ENCODE measurements around the gene PRKAG2. TPM values are rescaled to one million over a fixed set of nuclear protein-coding genes. Genes with fewer than 3 reads are reported as not detected.

Gene PRKAG2
- total and polyA plus RNA-seq, 2 experiments from 2014 or later = 9.1 to 14.9 TPM

GRCh38 chr7:151921451-151921850, 44.5 kb upstream of the PRKAG2 start:
- H3K27me3 Mint-ChIP-seq (ENCODE audit: insufficient read depth, low read depth, poor library complexity) = peaks cover 5% of the 10 kb centered on the region
- Histone ChIP-seq H3K4me2 (no peak overlapping the region), H3K9me2 (ENCODE audit: insufficient read depth) (no peaks in the 10 kb centered on the region), H3K79me2 (replicated peaks; ENCODE audit: insufficient read depth) (no peaks in the 10 kb centered on the region), H3K4me3 (no peak overlapping the region), H3K27ac (ENCODE audit: low read depth) (no peak overlapping the region), H3K4me1 (ENCODE audit: insufficient read depth) (no peaks in the 10 kb centered on the region), H3K27me3 (ENCODE audit: insufficient read depth) (no peaks in the 10 kb centered on the region), H3K36me3 (ENCODE audit: insufficient read depth) (no peaks in the 10 kb centered on the region), H2AFZ (no peak overlapping the region), H3F3A (replicated peaks; ENCODE audit: low read depth) (no peaks in the 10 kb centered on the region), H4K20me1 (replicated peaks; ENCODE audit: insufficient read depth) (no peaks in the 10 kb centered on the region)
- H3K36me3 Mint-ChIP-seq (ENCODE audit: low read depth) = no peaks in the 10 kb centered on the region
- no peak for TF ChIP-seq POLR2AphosphoS5 (IDR thresholded peaks at IDR 0.05; ENCODE audit: low read depth)
- TF ChIP-seq, protein P1, sequence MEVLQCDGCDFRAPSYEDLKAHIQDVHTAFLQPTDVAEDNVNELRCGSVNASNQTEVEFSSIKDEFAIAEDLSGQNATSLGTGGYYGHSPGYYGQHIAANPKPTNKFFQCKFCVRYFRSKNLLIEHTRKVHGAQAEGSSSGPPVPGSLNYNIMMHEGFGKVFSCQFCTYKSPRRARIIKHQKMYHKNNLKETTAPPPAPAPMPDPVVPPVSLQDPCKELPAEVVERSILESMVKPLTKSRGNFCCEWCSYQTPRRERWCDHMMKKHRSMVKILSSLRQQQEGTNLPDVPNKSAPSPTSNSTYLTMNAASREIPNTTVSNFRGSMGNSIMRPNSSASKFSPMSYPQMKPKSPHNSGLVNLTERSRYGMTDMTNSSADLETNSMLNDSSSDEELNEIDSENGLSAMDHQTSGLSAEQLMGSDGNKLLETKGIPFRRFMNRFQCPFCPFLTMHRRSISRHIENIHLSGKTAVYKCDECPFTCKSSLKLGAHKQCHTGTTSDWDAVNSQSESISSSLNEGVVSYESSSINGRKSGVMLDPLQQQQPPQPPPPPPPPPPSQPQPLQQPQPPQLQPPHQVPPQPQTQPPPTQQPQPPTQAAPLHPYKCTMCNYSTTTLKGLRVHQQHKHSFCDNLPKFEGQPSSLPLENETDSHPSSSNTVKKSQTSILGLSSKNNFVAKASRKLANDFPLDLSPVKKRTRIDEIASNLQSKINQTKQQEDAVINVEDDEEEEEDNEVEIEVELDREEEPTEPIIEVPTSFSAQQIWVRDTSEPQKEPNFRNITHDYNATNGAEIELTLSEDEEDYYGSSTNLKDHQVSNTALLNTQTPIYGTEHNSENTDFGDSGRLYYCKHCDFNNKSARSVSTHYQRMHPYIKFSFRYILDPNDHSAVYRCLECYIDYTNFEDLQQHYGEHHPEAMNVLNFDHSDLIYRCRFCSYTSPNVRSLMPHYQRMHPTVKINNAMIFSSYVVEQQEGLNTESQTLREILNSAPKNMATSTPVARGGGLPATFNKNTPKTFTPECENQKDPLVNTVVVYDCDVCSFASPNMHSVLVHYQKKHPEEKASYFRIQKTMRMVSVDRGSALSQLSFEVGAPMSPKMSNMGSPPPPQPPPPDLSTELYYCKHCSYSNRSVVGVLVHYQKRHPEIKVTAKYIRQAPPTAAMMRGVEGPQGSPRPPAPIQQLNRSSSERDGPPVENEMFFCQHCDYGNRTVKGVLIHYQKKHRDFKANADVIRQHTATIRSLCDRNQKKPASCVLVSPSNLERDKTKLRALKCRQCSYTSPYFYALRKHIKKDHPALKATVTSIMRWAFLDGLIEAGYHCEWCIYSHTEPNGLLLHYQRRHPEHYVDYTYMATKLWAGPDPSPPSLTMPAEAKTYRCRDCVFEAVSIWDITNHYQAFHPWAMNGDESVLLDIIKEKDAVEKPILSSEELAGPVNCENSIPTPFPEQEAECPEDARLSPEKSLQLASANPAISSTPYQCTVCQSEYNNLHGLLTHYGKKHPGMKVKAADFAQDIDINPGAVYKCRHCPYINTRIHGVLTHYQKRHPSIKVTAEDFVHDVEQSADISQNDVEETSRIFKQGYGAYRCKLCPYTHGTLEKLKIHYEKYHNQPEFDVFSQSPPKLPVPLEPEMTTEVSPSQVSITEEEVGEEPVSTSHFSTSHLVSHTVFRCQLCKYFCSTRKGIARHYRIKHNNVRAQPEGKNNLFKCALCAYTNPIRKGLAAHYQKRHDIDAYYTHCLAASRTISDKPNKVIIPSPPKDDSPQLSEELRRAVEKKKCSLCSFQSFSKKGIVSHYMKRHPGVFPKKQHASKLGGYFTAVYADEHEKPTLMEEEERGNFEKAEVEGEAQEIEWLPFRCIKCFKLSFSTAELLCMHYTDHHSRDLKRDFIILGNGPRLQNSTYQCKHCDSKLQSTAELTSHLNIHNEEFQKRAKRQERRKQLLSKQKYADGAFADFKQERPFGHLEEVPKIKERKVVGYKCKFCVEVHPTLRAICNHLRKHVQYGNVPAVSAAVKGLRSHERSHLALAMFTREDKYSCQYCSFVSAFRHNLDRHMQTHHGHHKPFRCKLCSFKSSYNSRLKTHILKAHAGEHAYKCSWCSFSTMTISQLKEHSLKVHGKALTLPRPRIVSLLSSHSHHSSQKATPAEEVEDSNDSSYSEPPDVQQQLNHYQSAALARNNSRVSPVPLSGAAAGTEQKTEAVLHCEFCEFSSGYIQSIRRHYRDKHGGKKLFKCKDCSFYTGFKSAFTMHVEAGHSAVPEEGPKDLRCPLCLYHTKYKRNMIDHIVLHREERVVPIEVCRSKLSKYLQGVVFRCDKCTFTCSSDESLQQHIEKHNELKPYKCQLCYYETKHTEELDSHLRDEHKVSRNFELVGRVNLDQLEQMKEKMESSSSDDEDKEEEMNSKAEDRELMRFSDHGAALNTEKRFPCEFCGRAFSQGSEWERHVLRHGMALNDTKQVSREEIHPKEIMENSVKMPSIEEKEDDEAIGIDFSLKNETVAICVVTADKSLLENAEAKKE (CRISPR knock-in tag; IDR thresholded peaks at IDR 0.05) = no peak
- TF ChIP-seq ZNF331 (CRISPR knock-in tag; IDR thresholded peaks at IDR 0.05; ENCODE audit: low read depth) = no peak
- TF ChIP-seq, protein P2, sequence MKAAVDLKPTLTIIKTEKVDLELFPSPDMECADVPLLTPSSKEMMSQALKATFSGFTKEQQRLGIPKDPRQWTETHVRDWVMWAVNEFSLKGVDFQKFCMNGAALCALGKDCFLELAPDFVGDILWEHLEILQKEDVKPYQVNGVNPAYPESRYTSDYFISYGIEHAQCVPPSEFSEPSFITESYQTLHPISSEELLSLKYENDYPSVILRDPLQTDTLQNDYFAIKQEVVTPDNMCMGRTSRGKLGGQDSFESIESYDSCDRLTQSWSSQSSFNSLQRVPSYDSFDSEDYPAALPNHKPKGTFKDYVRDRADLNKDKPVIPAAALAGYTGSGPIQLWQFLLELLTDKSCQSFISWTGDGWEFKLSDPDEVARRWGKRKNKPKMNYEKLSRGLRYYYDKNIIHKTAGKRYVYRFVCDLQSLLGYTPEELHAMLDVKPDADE (IDR thresholded peaks at IDR 0.05) = no peak
- TF ChIP-seq EZH2phosphoT487 (IDR thresholded peaks at IDR 0.05; ENCODE audit: unreplicated experiment) = no peak
- TF ChIP-seq CTCF (conservative IDR thresholded peaks at IDR 0.05; ENCODE audit: low read depth in 2 of 2) = no peak
- no peak for TF ChIP-seq JUNB (IDR thresholded peaks at IDR 0.05; ENCODE audit: unreplicated experiment)
- H3K4me1 Mint-ChIP-seq = no peaks in the 10 kb centered on the region
- no peaks in the 10 kb centered on the region for H3K9me3 Mint-ChIP-seq
- DNase-seq (ENCODE audit: low spot score) (no peak), ATAC-seq (no peak)
- no peak overlapping the region for H3K27ac Mint-ChIP-seq
- no peak overlapping the region for H3K4me3 Mint-ChIP-seq
